ENCODE data around the gene WDR33.

Gene WDR33

DNA sequence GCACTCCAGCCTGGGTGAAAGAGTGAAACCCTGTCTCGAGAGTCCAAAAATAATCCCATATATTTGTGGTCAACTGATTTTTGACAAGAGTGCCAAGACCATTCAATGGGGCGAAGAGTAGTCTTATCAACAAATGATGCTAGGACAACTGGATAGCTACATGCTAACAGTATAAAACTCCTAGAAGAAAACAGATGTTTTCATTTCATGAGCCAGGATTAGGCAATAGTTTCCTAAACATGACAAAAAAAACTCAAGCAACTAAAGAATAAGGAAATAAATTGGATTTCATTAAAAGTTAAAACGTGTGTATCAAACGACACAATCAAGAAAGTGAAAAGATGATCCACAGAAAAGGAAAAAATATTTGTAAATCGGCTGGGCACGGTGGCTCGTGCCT, 141.9 kb downstream of the WDR33 start:
- DNase-seq: no peak

DNA sequence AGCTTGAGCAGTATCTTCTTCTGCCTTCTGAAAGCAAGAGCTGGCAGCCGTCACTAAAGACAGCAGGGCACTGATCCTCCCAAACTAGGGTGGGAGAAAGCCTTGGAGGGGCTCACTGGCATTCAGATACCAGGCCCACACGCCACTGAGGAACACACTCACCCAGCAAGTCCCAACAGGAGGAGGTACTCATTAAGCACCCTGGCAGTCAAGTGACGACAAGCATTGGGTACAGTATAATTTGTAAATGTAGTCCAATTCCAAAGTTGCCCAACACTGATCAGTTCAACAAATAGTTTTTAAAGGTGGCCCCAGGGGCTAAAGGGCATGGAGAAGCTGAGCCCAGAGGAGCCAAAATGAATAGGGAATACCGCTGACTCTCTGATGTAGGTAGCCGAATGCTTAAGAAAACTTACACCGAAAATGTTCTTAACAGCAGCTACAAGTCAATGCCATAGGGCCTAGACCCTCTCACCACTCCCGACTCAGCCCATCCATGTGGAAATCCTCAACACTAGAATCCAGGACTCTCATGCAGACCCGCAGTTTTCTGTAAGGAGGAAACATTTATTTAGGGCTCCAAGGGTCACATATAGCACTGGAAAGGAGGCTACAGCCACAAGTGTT, 145.6 kb downstream of the WDR33 start:
- no peak for DNase-seq

DNA sequence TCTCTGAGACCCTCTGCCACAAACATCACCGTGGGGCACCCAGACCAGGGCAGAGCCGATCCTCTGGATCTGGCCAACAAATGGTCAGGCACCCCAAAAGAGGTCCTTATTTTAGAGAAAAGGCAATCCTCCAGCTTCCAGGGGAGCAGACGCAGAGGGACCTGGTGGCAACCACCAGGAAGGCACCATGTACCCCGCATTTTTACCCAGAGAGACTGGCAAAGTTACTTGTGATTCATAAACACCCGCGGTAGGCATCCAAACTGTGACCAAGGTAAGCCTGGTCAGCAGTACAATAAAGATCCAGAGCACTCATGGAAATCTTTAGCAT, 146.1 kb downstream of the WDR33 start:
- DNase-seq: no peak

DNA sequence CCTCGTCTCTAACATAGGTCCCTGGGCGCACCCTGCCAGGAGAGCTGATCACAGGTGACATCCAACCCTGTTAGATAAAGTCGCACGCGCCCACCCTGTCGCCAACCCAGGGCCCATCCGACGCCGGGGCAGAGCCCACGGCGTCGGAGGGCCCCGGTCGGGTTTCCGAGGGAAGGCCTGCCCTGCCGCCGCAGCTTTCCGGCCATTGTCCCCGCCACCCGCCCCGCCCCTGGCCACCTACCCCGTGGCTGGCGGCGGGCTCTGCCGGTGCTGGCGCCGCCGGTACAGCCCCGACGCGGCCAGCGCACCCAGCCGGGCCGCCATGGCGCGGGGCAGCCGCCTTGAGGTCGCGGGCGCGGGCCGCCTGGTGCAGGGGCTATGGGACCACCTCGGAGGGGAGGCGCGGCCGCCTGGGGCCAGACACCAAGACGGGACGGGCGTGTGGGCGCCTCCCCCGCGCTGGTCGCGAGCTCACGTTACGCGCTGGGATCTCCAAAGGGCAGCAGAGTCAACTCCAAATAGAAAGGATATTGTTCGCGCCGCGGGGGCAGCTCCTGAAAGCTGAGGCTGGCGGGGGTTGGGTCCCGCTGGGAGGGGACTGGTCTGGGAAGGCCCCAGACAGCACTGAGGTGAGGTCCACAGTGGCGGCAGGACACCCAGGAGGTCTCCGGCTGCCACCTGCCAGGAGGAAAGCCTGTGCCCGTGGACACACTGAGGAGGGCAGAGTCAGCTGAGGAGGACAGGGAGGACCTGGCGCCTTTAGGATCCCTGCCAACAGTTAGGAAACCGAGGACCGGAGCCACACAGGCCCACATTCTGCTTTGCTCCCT, 146.7 kb downstream of the WDR33 start:
- no peak for DNase-seq

DNA sequence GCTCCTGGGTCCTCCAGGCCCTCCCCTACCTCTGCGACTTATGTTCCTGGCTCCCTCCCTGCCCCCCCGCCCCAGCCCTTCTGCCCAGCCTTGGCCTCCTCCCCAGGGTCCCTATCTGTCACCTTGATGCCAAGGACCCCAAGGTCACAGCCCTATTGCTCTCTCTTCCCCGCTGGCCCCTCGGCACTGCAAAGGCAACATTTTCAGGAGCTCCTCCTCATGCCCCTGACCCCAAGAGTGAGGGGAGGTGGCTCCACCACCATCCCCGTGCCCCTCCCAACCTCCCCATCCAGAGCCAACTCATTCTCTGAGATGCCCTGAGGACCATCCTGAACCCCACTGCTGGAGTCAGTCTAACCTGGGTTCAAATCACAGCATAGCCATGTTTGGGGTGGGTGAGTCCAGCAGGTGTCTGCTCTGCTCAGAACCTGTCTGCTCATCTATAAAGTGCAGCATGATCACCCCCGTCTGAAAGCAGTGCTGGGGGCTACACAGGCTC, 147.4 kb downstream of the WDR33 start:
- no peak for DNase-seq

DNA sequence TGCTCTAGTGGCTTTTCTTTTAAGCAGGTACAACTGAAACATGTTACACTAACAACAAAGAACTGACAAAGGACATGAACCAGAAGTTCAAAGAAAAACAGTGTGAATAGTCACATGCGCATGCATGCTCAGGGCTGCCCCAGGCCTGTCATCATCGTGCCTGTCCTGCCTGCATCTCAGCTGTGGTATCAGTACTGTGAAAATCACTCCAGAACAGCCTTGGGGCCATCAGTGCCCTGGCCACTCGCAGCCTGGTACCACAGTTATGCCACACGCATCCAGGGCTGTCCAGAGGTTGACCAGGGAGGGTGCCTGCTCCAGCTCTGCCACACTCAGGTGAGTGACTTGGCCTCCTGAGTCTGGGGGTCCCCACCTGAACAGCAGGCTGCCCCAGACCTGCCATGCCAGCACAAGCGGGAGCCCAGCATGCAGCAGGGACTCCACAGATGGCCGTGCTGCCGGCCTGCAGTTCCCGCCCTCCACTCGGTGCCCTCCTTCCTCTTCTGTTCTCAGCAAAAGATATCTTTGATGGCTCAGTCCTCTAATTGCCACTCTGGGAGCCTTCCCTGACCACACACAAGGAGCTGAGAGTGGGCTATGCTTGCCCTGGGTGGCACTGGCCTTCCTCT, 147.9 kb downstream of the WDR33 start:
- DNase-seq: no peak

DNA sequence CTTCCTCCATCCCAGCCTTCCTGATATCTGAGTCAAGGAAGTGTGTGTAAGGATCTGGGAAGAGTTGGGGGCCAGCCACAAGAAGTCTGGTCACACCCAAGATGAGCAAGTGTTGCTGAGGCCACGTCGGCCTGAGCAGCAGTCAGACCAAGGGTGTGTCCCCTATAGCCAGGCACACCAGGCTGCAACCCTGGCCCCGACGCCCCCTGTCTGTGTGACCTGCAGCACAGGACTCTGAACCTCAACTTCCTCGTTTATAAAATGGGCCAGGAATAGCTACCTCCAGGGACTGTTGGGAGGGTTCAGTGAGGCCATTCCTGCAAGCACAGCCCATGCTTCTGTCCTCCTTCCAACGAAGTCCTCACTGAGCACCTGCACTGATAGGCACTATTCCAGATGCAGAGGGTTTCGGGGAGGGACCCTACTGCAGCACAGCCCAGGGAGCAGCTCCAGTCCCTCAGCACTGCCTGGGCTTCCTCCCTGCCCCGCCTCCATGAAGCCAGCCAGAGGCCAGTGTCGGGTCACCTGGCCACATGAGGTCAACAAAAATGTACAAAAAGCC, 148.9 kb downstream of the WDR33 start:
- DNase-seq: no peak

DNA sequence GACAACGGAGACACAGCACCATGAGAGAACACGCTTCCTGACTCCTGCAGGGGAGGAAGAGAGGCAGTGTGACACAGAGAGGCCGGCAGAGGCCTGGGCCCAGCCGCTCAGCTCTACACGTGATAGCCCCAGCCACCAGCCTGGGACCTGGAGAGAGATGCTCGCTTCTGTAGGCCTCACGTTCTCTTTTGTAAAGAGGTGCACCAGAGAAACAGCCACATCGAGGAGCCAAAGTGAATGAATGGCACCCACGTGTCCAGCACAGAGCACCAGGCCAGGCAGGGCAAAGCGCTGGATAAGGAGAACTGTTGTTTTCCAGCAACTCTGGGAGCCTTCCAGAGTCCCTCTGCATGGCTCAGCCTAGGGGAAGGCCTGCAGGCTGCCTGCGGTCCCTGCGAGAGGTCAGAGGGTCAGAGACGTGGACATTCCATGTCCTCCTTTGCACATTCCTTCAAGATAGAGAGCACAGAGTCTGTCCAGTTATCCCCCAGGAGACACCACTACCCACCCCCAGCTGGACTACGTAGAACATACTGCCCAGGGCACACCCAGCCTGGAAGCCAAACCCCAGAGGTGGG, 149.8 kb downstream of the WDR33 start:
- no peak for DNase-seq

DNA sequence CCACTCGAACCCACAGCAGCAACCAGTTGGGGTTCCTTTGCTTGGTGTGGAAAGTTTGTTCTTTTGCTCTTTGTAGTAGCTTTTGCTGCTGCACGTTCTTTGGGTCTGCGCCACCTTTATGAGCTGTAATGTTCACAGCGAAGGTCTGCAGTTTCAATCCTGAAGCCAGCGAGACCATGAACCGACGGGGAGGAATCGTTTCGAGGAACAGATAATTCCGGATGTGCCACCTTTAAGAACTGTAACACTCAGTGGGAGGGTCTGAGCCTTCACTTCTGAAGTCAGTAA, 150.7 kb downstream of the WDR33 start:
- DNase-seq: no peak

DNA sequence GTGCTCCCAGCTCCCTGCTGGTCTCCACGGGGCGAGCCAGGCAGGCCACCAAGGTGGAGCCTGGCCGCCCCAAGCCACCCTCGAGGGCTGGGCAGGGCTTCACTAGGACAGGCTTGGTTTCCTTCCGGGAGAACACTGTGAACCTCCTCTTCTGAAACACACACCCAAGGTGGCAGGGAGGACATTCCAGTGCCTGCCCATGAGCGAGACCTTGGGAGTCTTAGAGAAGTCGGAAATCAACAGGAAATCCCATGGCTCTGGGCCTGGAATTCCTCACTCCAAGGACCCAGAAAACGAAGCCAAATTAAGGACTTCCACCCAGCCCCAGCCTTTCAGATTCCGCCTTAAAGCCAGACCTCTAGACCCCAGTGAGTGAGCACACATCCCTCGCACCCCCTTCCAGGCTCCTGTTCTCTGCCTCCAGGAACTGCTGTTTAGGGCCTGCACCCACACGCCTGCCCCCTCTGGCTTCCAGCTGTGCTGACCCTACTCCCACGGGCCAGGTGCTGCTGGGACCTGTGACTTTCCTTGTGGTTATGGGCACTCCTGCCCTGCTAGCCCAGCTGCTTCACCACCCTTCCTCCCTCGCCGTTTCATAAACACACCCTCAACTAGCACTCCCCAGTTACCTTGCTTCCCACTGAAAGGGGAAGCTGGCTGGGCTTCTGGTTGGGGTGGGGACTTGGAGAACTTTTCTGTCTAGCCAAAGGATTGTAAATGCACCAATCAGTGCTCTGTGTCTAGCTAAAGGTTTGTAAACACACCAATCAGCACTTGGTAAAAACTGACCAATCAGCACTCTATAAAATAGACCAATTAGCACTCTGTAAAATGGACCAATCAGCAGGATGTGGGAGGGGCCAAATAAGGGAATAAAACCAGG, 151.3 kb downstream of the WDR33 start:
- DNase-seq: no peak

DNA sequence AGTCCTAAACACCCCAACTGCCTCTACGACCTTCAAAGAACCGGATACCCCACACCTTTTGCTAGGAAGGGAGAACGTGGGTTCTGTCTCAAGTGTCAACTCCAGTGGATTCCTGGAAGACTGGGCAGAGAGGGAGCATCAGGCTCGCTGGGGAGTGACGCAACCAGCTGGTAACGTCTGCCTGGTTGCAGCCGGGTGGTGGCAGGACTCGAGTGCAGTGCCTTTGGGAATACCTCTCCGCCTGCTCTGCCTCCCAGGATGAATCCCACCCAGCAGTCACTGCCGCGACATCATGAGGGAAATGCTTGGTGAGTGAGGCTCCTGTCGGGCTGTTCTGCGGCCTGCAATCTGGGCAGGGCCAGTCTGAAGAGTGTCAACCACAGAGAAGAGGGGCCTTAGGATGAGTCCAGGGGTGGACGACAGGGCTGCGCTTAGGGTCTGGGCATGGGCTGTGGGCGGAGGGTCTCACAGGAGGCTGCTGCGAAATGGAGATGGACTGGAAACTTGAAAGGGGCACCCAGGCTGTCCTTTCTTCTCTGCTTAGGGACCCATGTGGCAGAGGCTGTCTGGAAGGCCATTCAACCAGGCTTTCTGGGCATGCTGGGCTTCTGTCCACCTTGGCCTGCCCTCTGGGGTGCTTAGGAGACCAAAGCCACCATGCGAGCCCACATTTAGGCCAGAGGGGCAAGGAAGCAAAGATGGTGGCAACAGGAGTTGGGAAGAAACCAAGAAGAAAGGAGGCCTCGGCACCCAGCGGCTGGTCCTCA, 152.1 kb downstream of the WDR33 start:
- DNase-seq: no peak

DNA sequence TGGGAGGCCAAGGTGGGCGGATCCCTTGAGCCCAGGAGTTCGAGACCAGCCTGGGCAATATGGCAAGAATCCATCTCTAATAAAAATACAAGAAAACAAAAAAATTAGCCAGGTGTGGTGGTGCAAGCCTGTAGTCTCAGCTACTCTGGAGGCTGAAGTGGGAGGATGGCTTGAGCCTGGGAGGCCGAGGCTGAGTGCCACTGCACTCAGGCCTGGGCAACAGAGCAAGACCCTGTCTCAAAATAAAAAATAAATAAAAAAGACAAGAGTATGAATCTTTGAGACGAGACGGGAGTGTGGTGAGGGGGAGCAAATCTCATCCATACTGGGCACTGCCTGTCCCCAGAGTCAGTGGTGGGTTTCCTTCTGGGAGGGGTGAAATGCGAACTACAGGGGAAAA, 152.8 kb downstream of the WDR33 start:
- DNase-seq: no peak

DNA sequence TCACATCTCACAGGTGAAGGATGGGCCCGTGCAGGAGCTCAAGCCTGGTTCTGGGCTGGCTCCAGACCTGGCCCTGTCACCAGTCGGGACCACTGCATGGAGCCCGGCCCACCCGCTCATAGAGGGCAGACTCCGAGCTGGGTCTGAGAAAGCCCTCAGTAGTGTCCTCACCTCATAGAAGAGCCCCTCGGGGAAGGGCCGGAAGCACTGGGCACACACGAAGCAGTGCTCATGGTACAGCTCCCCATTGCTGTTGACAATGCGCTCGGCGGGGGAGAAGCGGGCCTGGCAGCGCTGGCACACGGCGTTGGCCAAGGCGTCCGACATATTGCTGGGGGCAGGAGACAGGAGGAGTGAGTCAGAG, 153.8 kb downstream of the WDR33 start:
- no peak for DNase-seq

DNA sequence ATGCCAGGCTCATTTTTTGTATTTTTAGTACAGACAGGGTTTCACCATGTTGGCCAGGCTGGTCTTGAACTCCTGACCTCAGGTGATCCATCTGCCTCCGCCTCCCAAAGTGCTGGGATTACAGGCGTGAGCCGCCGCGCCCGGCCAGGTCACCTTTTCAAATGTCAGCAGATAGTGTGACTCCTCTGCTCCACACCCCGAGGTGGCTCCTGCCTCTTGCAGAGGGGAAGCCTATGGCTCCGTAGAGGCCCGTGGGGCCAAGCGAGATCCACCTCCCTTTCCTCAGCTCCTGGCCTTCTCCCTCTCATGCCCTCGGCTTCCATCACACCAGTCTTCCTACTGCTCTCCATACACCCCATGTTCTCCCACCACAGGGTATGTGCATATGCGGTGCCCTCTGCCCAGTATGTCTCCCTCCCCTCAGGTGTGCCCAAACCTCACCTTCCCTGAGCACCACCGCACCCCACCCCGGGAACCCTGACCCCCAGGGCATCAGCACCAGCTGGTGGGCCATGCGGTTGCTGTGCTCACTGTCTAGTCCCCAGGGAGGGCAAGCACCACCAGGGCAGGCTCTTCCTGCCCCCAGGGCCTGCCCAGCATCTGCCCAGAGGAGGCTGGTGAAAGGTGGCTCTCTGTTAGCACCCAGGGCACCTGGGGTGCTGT, 154.3 kb downstream of the WDR33 start:
- DNase-seq: no peak

DNA sequence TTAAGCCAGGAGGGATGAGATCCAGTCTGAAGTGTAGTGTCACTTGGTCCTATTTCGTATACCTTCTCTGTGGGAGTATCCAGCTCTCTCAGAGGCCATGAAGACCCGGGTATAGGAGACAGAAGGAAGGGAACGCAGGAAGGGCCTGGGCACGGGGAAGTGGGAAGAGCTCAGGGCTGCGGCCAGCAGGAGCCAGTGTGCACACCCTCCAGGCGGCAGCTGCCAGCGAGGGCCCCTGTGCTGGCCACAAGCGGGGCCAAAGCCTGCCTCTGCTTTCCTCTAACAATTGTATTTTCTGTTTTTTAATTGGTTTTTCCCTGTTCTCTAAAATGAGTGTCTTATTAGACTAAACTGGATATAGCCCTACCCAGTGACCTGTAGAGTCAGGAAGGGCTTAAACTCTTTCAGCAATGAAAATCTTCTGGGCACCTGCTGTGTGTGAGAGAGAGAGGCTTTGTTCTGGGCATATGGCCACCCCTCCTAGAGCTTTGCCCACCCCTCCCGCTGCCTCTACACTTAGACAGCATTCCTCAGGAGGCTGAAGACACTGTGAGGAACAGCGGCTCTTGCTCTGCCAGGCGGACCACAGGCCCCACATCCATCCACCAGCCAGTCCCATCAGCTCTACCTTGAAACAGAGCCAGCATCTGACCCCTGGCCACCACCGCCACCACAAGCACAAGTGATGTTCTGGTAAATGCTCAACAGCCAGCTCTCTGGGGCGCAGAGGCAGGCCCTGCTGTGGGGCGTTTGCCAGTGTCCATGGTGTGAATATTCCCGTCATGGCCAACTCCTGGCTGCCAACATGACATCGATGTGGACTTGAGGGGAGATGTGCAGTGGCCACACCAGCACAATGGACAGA, 155.5 kb downstream of the WDR33 start:
- DNase-seq: no peak

DNA sequence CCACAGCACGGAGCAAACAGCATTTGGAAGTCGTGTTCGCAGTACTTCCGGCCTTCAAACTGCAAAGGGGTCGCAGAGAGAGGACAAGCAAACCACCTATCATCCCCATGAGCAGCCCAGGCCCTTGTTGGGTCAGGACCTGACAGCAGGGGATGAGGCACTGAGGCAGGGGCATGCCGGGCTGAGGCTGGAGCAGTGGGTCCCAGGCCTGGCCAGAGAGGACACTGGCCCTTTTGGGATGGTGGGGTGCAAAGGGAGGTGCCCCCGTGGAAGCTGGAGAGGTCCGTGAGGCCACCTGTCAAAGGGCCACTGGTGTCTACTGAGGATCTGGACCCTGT, 156.2 kb downstream of the WDR33 start:
- DNase-seq: no peak

DNA sequence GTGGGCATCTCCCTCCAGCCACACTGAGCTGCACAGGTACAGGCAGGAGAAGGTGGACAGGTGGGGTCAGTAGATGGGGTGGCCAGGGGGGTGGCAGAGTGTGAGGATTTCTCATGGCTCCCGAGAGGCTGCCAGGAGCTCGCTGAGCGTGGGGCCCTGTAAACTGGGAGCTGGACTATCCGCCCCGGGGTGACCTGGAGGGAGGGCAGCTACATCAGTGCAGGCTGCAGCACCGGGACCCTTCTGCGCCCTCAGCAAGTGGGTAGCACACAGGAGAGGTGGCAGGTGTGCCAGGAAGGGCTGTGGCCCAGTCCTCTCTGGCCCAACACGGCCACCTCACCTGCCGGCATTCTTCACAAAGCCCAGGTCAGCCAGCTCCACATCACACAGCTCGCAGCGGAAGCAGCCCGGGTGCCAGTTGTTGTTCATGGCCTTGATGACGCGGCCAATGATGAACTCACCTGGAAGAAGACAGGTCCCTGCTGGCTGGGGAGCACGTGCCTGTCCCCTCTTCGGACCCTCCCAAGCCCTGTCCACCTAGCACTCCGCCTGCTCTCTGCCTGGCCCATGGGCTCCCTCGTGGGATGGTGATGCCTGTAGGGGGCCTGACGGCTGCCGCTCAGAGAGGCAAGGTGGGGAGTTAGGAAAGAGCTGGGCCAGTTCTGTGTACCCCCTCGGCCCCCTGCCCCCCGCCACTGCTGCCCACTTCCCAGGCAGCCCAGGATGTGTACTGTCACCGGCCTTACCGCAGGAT, 156.7 kb downstream of the WDR33 start:
- DNase-seq: no peak

DNA sequence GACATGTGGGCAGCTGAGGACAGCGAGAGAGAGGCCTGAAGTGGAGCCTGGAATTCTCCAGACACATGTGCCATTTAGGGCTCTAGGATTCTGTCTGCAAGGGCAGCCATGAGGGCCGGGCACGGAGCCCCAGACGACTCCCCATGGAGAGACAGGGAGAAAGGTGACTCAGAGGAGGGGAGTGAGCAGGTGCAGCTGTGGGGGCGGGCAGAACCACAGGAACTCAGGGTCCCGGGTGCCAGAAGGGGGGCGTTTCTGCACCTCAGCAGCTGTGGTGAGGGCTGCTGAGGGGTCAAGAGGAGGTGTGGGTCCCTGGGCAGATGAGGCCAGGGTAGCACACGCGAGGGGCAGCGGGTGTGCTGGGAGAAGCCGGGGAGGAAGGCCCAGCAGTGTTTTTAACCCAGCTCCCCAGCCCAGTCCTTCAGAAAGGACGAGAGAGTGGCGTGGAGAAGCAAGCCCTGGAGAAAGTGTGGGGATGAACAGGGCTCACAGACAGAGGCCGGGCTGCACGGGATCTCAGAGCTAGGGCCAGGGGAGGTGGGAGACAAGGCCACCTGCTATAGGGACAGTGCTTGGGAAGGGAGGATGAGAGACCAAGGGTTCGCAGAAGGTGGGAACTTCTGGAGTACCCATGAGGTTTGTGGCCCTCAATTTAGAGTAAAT, 157.4 kb downstream of the WDR33 start:
- no peak for DNase-seq

DNA sequence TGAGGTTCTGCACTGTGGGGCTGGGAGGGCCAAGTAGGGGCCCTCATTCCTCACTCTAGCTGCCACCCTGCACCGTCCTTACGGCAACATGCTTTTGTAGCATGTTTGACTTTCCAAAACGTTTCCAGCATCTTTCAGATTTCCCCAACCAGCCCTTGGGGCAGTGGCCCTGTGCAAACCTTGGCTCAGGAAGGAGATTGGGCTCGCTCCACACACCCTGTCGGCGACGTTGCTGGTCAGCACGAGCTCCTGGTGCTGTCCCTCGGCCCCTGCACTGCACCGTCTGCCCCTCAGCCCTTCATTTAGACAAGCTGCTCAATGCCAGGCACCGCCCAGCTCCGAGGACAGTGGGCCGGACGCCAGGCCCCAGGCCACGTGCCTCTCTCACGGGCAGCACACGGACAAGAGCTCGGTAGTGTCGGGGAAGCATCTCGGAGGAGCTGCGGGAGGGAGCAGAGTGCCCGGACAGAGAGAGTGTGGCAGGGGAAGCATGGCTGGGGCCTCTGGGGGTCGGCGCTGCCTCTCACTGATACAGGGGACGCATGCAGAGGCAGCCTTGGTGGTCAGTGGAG, 158.1 kb downstream of the WDR33 start:
- no peak for DNase-seq
